NCI-H1048 (cell line): Measurements from ENCODE around the gene BST1.
"Not testable (repeated sequence)": the region's sequence is repeated elsewhere in the genome, so short reads cannot be mapped to it uniquely, and the experiment has no call there.

ENCODE experiments used
- DNase-seq: peaks from one replicate; lab custom pipeline; 2025; lab: John Stamatoyannopoulos, UW

Gene BST1

DNA sequence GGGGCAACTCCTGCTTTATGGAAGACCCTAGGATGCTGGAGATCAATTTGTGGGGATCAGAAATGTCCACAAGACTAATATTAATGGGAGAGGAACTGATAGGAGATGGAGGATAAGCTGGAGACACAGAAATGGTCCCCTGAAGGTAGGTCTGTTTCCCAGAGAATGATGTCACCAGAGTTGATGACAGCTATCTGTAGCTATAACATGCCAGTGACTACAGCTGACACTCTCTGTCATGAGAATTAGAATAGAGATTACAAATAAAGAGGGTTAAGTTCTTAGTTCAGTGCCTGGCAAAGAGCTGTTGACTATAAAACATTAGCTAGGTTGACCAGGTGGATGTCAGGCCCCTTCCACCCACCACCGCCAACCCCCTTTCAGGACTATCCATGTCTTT lies 9.3 kb downstream of the BST1 start:
- no peak for DNase-seq

DNA sequence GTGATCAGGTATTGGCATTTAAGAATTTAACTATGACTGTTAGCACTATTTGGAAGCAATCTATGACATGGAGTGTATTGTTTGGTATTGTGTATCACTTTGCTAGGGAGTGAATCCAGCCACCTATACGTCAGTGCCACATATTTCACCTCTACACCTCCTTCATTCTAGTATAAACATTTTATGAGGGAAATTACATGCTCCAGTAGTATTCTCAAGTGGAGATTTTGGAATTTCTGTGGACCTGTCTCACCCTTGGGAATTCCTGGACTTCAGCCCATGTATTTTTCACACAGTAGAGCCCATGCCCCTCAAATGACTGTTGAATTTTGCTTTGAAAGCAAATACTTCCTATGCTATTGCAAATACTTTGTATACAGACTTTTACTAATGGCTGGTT lies 11.3 kb downstream of the BST1 start:
- DNase-seq = no peak

DNA sequence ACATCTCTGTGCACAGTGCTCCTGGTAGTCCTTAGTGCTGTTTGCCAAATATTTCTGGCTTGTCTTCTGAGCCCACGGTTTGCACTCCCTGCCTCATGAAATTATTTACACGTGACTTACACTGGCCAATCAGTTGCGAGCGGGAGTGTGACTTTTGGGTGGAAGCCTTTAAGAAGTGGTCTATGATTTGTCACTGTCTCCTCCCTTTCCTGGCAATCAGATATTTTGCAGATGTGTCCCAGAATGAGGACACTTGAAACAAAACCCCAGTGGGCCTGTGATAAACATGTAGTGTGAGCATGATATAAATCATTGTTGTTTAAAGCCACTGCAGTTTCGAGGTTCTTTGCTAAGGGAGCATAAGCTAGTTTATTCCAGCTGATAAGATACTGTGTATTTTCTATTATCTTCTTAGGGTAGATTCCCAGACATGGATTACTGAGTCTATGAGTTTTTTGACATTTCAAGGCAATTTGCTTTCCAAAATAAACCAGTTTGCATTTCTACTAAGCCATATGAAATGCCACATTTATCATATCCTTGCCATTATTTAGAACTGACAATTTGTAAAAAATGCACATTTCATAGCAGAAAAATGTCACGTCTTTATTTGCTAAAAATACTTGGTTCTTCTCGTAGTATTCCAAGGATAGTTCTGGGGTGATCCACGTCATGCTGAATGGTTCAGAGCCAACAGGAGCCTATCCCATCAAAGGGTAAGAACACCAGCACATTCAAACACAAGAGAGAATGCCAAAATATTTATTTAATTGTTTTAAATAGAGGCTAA lies 12.0 kb downstream of the BST1 start:
- no peak for DNase-seq

DNA sequence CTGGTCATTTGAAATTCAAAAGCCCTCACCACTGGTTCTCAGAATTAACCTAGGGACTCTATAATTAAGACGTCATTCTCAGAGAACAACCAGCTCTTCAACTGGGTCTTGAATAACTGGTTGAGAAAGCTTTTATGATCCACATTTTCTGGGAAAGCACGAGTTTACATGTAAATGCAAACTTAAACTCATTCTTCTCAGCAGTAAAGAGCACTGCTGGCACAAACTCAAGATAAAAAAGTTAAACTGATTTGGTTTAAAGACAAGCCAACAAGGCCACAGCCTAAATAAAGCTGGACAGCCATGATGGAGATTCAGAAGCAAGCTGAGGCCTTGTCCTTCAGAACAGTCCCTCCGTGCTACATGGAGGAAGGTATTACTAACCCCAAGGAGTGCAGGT lies 13.2 kb downstream of the BST1 start:
- no peak for DNase-seq

DNA sequence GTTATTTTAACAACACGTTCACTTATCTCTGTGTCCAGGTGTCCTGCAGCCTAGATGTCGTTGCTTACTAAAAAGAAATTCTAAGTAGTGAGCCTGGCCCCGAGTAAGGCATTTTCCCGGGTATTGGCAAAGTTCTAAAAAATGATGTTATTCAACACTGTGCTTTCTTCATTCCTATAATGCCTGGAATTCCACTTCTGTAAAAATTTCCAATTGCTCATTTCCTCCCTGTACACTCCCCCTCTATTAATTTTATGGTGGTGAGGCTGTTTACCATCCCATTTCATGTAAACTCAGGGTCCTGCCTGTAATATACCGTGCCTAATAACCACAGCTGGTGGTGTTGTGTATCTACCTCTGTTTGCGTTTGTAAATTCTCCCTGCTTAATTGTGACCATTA lies 14.2 kb downstream of the BST1 start:
- DNase-seq = no peak

DNA sequence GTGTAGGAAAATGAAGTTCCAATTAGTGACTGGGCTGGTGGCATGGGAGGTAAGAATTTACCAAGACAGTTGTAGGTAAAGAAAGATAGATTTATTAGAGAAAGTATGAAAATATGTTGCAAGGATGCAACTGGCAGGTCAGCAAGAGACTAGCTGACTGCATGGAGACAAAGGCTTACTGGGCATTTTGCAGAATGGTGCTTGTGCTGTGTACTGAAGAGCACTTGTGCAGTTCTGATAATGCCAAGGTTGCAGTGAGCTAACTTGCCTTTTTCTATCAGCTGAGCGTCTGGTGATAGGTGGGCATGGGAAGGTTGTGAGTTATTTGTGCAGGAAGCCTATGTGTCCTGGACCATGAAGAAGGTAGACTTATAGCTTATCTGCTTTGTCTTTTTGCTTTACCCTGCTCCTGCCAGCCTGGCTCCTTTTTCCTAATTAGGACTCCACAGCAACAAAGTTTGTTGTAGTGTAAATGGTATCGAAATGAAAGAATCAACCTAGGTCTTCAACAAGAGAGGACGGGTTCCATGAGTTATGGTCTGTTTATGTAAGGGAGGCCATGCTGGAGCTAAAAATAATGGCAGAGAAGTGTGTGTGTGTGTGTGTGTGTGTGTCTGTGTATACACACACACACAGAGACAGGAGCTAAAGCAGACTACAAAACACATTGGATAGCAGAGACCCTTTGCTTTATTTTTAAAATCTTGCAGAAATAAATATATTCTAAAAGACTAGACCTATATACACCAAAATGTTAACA lies 15.0 kb downstream of the BST1 start:
- DNase-seq = no peak

DNA sequence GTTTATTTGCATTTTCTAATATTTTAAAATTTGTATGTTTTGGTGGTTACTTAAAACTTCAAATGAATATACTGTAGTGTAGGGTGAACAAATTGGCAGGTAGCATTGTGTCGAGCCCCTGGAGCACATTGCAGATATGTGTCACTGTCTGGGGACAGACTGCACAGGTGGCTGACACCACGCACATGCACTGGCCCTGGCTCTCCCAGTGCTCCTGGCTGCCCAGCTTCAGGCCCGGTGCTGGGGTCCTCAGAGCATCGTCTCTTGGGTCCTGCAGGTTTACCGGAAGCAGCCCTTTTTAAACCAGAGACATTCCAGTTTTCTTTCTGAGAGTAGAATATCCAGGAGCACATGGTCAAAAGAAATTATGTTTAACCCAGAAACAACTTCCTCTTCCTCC lies 15.6 kb downstream of the BST1 start:
- no peak for DNase-seq

DNA sequence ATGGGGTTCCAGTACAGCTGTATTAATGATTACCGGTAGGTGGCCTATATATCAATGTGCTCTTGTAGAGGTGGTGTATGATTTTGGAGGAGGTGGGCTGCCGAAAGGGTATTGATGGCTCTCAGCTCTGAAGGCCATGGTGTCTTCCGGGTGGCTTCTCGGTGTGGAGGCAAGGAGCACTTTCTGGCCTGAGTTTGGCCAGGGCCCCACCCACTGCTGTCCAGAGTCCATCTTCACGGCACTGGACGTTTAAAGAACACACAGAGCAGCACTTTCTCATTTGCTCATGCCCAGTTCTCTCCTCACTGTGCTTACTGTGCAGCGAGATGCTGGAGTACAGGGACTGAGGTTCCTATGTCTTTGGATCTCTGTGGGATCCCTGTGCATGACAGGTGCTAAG lies 16.1 kb downstream of the BST1 start:
- no peak for DNase-seq

DNA sequence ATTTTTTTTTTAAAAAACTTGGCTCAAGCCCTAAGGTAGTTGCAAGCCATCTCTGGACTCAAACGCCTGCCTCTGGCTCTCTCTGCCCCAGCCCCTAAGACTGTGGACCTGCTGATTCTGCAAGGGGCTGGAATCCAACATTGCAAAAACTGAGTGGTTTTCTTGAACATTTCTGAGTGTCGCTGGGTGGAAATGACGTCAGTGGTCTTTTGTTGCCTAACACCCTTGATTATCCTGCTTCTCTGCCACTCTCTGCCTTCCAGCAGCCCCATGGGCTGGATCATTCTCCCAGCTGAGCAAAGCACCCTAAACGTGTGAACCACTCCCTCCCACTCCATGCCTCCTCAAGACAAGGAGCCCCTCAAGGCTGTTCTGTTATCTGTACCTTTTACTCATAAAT lies 16.6 kb downstream of the BST1 start:
- DNase-seq = no peak

DNA sequence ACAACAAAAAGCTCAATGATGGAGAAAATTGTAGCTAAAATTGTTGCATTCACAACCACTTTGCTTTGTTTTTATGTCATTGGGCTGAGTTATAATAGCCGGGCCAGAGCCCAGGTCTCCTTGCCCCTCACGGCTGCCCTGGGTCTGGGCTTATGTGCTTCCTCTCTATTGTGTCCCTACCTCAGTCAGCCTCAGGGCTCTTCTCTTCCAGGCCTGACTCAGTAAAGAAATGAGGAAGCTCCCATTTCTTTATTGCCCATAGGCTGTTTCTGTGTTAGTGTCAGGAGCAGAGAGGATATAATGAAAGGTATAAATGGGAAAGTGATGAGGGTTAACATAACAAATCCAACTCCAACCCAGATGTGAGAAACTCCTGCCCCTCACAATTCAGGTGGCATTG lies 18.0 kb downstream of the BST1 start:
- no peak for DNase-seq

DNA sequence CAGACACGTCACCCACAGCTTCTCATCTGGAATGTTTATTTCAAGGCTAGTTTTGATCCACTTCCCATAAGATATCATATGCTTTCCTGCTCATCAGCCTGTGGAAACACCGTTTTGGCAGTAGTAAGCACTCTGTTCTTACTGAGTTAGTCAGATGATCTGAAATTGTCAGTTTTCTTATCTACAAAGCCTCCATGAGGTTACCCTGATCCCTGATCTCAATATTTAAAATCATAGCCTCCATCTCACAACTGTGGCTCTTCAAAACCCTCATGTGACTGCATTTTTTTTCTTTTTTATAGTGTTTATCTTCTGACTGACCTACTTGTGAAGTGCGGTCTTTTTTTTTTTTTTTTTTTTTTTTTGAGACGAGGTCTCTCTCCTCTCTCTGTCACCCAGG lies 22.7 kb downstream of the BST1 start:
- DNase-seq = no peak

DNA sequence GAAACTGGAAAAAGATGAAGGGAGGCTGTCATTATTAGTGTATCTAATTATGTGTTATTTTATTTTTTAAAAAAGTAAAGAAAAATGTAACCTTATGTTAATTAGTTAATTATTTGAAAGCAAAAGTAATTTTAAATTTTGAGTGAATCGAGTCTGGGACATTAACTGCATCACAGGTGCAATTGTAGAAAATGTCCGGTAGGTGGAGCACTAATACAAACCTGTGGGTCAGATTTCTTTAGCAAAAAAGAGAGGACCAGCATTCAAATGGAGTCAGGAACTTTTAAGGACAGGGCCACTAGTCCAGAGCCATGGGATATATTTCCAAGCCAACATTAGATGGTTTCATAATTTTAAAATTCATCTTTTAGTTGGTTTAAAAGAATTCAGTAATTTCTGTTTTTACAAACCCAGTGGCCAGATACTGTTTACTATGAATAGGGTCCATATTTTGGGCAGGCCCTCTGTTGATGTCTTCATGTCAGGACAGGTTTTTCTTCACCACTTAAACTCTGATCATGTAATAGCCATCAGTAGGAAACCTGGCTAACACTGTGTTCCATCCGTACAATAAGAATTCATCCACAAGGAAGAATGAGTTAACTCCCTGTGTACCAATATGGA lies 27.2 kb downstream of the BST1 start:
- DNase-seq = no peak

DNA sequence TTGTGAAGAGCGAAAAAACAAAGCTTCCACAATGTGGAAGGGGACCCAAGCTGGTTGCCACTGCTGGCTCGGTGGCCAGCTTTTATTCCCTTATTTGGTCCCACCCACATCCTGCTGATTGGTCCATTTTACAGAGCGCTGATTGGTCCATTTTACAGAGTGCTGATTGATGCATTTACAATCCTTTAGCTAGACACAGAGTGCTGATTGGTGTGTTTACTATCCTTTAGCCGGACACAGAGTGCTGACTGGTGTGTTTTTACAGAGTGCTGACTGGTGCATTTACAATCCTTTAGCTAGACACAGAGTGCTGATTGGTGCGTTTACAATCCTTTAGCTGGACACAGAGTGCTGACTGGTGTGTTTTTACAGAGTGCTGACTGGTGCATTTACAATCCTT lies 30.2 kb downstream of the BST1 start:
- not testable (repeated sequence) for DNase-seq

DNA sequence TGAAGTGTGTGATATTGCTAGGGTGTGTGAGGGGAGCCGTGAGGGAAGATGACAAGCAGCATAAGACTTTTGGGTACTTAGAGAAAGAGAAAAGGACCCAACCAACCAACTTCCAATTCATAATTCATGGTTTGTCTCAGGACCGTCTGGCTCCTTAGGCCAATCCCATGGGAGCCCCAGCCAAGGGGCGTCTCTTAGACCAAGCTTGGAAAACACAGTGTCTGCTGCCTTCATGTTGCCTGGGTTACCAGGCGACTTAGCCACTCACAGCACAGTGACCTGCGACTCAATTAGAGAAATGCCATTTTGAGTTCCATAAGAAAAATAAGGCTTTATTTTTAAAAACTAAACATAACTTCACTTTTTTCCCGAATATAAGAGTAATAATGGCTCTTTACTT lies 32.7 kb downstream of the BST1 start:
- no peak for DNase-seq

DNA sequence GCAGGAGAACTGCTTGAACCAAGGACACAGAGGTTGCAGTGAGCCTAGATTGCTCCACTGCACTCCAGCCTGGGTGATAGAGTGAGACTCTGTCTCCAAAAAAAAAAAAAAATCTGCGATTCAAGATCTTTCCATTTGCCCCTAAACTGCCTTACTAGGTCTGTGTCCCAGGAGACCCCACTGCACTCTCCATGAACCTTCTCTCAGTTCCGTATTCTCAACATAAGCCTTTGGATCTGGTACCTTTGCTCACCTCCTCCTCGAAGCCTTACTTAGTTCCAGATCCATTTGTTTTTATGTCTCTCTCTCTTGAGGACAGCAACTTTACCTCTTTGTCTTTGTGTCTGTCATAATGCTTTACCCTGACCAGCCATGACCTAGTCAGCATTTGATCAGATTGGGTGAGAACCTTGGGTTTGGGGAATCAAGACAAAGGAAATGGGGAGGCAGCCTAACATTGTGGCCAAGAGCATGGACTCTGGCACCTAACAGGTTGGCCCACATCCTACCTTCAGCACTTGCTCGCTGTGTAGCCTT lies 33.7 kb downstream of the BST1 start:
- DNase-seq = no peak

DNA sequence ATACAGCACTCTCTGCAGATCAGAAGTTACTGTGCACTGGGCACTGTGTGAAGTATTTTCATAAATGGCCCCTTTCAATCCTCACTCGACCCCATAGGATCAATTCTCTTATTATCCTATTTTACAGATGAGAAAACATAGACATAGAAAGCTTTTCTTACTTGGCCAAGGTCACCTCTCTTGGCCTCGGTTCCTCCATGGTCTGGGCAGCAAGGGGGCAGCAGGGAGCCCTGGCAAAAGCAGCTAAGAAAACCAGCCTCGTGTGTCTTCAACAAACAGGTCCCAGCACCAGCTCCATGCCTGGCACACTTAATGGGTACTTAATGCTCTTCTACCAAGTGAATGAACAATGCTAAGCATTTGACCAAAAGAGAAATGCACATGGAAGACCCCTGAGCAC lies 34.4 kb downstream of the BST1 start:
- no peak for DNase-seq

DNA sequence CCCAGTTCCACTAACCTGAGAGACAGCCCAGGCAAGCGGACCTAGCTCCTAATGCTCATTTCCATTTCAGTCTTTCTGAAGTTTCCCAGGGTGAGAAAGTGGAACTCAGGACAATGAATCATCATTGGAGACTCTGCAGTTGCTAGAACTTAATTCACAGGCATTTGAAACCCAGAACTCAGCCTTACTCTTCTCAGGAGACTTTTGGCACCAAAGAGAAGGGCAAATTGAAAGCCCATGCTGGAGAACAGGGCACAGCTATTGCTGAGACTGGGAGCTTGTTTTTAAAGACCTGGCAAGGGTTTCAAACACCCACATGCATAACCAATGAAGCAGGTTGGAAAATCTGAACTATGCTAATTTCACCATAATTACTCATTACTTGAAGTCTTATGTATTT lies 36.0 kb downstream of the BST1 start:
- no peak for DNase-seq

DNA sequence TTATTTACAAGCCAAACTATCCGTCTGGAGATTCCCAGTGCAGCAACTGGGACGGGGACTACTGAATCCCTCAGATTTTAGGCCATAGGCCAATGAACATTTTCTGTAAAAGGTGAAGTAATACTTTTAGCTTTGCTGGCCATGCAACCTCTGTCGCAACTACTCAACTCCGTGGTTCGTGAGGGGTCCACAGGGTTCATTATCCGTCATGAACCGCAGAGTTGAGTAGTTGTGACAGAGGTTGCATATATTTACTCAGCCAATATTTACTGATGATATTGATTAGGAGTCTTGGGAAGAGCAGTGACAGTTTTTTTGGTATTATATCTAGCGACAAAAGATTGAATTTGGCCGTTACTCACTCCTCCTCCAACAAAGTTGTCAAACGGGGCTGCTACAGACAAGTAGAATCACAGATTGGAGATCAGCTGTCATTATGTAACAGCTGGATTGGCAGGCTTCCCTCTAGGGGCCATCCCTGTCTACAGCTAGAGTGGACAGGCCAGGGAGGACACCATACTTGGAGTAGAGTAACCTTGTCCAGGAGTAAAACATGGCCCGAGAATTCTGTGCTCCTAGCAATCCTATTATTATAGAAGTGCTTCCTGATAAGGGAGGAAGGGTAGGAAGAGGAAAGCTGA lies 38.0 kb downstream of the BST1 start:
- no peak for DNase-seq

DNA sequence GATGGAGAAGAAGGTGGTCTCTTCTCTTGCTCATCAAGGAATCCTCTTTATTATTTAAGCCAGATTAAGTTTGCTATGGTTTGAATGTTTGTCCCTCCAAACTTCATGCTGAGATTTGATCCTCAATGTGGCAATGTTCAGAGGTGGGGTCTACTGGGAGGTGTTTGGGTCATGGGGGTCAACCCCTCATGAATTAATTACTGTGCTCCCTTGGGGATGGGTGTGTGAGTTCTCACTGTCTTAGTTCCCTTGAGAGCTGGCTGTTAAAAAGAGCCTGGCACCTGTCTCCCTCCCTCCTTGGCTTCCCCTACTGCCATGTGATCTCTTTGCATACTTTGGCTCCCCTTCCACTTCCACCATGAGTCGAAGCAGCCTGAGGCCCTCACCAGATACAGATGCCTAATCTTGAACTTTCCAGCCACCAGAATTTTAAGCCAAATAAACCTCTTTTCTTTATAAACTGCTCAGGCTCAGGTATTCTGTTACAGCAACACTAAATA lies 39.3 kb downstream of the BST1 start:
- no peak for DNase-seq

DNA sequence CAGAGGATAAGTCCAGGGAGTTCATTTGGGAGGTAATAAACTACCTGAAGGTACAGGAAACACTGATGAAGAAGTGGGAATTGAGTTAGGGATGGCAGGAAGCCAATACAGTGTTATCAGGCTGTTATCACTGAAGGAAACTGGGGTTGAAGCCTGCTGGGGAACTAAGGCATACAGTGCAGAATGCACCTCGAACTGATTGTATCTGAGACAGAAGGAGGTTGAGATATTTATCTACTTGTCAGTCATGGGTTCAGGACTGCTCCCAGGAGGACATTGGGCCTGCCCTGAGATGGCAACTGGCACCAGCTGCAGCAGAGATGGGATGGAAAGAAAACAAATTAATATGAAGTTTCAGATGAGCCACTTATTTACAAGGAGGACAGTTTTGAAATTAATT lies 39.8 kb downstream of the BST1 start:
- DNase-seq = no peak

DNA sequence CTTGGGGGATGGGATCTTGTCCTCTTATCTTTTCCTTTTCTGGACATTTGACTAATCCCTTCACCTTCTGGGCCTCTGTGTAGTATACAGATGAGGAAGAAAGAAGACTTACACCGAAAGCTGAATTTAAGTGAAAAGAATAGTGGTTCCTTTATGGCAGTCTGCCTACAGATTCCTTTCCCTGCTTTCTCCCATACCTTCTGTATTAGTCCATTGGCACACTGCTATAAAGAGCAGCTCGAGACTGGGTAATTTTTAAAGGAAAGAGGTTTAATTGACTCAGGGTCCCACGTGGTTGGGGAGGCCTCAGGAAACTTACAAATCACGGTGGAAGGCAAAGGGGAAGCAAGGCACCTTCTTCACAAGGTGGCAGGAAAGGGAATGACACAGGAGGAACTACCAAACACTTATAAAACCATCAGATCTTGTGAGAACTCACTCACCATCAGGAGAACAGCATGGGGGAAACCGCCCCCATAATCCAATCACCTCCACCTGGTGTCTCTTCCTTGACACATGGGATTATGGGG lies 41.2 kb downstream of the BST1 start:
- DNase-seq = no peak

DNA sequence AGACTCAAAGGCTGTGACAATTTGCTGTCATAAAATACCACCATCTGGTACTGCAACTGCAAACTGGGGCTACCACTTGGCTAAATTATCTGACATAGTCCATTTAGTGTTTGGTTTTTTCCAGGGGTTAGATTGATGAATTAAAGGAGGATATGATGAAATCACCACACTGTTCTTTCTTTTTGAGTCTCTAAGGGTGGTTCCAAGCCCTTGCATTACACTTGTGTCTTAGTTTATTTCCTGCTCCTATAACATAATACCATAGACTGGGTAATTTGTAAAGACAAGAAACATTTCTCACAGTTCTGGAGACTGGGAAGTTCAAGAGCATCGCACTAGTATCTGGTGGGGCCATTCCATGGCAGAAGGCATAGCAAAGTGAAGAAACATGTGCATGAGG lies 43.2 kb downstream of the BST1 start:
- no peak for DNase-seq
